Activated B cell treated with CpG ODN at 0.5 μM for 24 hours (primary cell): ENCODE measurements around the gene EBF4. TPM values are rescaled to one million over a fixed set of nuclear protein-coding genes. Genes with fewer than 3 reads are reported as not detected.
"Not testable (repeated sequence)": the region's sequence is repeated elsewhere in the genome, so short reads cannot be mapped to it uniquely, and the experiment has no call there.

Source experiments
- ATAC-seq: fragments of 200-7000 bp; cut with Tn5 transposase; one replicate; pipeline ENCODE4 v1.10.0; 2021; ENCODE audit warnings: low read depth, mild to moderate bottlenecking, moderate library complexity
- CTCF ChIA-PET: fragments of 350-600 bp; sonication (Branson Sonifier 250); formaldehyde crosslinking; loops from one replicate; lab custom pipeline; 2021; ENCODE audit warnings: antibody characterized with exemption; lab: Charles Lee
- POLR2A ChIA-PET: fragments of 350-600 bp; sonication (Branson Sonifier 250); formaldehyde crosslinking; loops from one replicate; lab custom pipeline; 2021; ENCODE audit warnings: antibody characterized with exemption; lab: Charles Lee
- DNase-seq: peaks from one replicate; pipeline ENCODE4 v3.0.0; 2022
- H3K27ac Mint-ChIP-seq: one replicate; pipeline ENCODE4 v1.8.0; 2020; ENCODE audit warnings: mixed read lengths
- H3K27me3 Mint-ChIP-seq: one replicate; pipeline ENCODE4 v1.8.0; 2021; ENCODE audit warnings: mixed read lengths
- H3K36me3 Mint-ChIP-seq: one replicate; pipeline ENCODE4 v1.8.0; 2021; ENCODE audit warnings: low read depth, mixed read lengths
- H3K4me1 Mint-ChIP-seq: one replicate; pipeline ENCODE4 v1.8.0; 2021; ENCODE audit warnings: mixed read lengths
- H3K4me3 Mint-ChIP-seq: one replicate; pipeline ENCODE4 v1.8.0; 2020; ENCODE audit warnings: mild to moderate bottlenecking, mixed read lengths
- H3K9me3 Mint-ChIP-seq: one replicate; pipeline ENCODE4 v1.8.0; 2020; ENCODE audit warnings: mixed read lengths
- CTCF ChIP-seq: fragments of 200-600 bp; IDR thresholded peaks from one replicate; pipeline ENCODE4 v1.8.0; 2022; ENCODE audit warnings: antibody characterized with exemption, mild to moderate bottlenecking
- intact Hi-C: fragments of 100-400 bp; cut with micrococcal nuclease; formaldehyde crosslinking; loops from one replicate; pipeline ENCODE4 v1.15.1; 2024
- total RNA-seq: library from RNA; stranded (reverse); gene quantifications from 2 replicates; pipeline ENCODE4 v1.2.3, GENCODE V29; 2022

EBF4 gene
- total RNA-seq, 1 donor from 2014 or later = 2.4 TPM

GRCh38 chr20:2768632-2769015 lies 76.0 kb downstream of the EBF4 start:
- DNase-seq = no peak
- no peak for ATAC-seq
- no peak for TF ChIP-seq CTCF
- Mint-ChIP-seq H3K9me3 (no peaks in the 10 kb centered on the region), H3K27ac (no peak overlapping the region), H3K36me3 (no peaks in the 10 kb centered on the region), H3K27me3 (peaks cover 28% of the 10 kb centered on the region), H3K4me3 (no peak overlapping the region), H3K4me1 (no peaks in the 10 kb centered on the region)
- intact Hi-C loops = no loop called here
- CTCF ChIA-PET = no interaction called here
- POLR2A ChIA-PET = no interaction called here

- H3K27ac Mint-ChIP-seq, intact Hi-C loops: not testable (repeated sequence)
These were observed 77.5 kb downstream of the EBF4 start for GRCh38 chr20:2770091-2770490.

GRCh38 chr20:2771631-2772080 lies 79.1 kb downstream of the EBF4 start:
- peaks cover 29% of the 10 kb centered on the region for H3K27me3 Mint-ChIP-seq
- H3K9me3 Mint-ChIP-seq = no peaks in the 10 kb centered on the region
- H3K4me3 Mint-ChIP-seq = no peak overlapping the region
- H3K36me3 Mint-ChIP-seq = no peaks in the 10 kb centered on the region
- CTCF ChIA-PET = no interaction called here
- no peak for TF ChIP-seq CTCF
- intact Hi-C loops = no loop called here
- H3K27ac Mint-ChIP-seq = no peak overlapping the region
- no peak for ATAC-seq
- DNase-seq = no peak
- POLR2A ChIA-PET = no interaction called here
- H3K4me1 Mint-ChIP-seq = no peaks in the 10 kb centered on the region

More at GRCh38 chr20:2770091-2770490, 77.5 kb downstream of the EBF4 start:
- H3K9me3 Mint-ChIP-seq, POLR2A ChIA-PET, CTCF ChIA-PET, H3K4me1 Mint-ChIP-seq, H3K4me3 Mint-ChIP-seq, DNase-seq, H3K36me3 Mint-ChIP-seq, ATAC-seq: not testable (repeated sequence)
- peaks cover 29% of the 10 kb centered on the region for H3K27me3 Mint-ChIP-seq

- no peak overlapping the region for H3K27ac Mint-ChIP-seq
- peaks cover 30% of the 10 kb centered on the region for H3K27me3 Mint-ChIP-seq
- intact Hi-C loops = no loop called here
- H3K36me3 Mint-ChIP-seq = no peaks in the 10 kb centered on the region
- no peaks in the 10 kb centered on the region for H3K9me3 Mint-ChIP-seq
- ATAC-seq = no peak
- ChIA-PET POLR2A (no interaction called here), CTCF (no interaction called here)
- H3K4me3 Mint-ChIP-seq = no peak overlapping the region
- no peak for TF ChIP-seq CTCF
- DNase-seq = no peak
- no peaks in the 10 kb centered on the region for H3K4me1 Mint-ChIP-seq
These were observed 81.2 kb downstream of the EBF4 start for GRCh38 chr20:2773812-2774211.

- Mint-ChIP-seq H3K4me1 (no peaks in the 10 kb centered on the region), H3K27me3 (peaks cover 32% of the 10 kb centered on the region), H3K36me3 (no peaks in the 10 kb centered on the region), H3K4me3 (no peak overlapping the region), H3K9me3 (no peaks in the 10 kb centered on the region), H3K27ac (no peak overlapping the region)
- ChIA-PET POLR2A (no interaction called here), CTCF (no interaction called here)
- intact Hi-C loops = no loop called here
- no peak for DNase-seq
- ATAC-seq = no peak
- TF ChIP-seq CTCF = no peak
These were observed 82.6 kb downstream of the EBF4 start for GRCh38 chr20:2775139-2775538.
